ENCODE results near the gene UBTD2.

DNA sequence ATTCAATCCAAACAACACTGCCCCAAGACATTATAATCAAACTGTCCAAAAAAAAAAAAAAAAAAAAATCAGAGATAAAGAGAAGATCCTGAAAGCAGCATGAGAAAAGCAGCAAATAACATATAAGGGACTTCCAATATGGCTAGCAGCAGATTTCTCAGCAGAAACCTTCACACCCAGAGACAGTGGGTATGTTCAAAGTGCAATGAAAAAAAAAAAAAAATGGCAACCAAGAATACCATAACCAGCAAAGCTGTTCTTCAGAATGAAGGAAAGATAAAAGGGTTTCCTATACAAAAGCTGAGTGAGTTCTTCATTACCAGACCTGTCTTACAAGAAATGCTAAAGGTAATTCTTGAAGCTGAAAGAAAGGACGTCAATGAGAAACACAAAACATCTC, 32.1 kb downstream of the UBTD2 start:
- TF ChIP-seq, protein P1, sequence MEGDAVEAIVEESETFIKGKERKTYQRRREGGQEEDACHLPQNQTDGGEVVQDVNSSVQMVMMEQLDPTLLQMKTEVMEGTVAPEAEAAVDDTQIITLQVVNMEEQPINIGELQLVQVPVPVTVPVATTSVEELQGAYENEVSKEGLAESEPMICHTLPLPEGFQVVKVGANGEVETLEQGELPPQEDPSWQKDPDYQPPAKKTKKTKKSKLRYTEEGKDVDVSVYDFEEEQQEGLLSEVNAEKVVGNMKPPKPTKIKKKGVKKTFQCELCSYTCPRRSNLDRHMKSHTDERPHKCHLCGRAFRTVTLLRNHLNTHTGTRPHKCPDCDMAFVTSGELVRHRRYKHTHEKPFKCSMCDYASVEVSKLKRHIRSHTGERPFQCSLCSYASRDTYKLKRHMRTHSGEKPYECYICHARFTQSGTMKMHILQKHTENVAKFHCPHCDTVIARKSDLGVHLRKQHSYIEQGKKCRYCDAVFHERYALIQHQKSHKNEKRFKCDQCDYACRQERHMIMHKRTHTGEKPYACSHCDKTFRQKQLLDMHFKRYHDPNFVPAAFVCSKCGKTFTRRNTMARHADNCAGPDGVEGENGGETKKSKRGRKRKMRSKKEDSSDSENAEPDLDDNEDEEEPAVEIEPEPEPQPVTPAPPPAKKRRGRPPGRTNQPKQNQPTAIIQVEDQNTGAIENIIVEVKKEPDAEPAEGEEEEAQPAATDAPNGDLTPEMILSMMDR (IDR thresholded peaks at IDR 0.05), result no peak
- TF ChIP-seq EP300 (IDR thresholded peaks at IDR 0.05) (no peak), POLR2A (IDR thresholded peaks at IDR 0.05) (no peak)
